HepG2 (cell line): Measurements from ENCODE around the gene RNASE9.

ENCODE experiments used
- POLR2AphosphoS5 ChIP-seq: IDR thresholded peaks from 2 replicates; pipeline ENCODE4 v1.6.1; 2012; ENCODE audit warnings: low read depth, low read length
- TF ChIP-seq, protein P1 (sequence below): sonication (generic); formaldehyde crosslinking; IDR thresholded peaks from 2 replicates; pipeline ENCODE4 v1.5.0; 2020; ENCODE audit warnings: mild to moderate bottlenecking, missing genetic modification reagents, moderate library complexity

DNA sequence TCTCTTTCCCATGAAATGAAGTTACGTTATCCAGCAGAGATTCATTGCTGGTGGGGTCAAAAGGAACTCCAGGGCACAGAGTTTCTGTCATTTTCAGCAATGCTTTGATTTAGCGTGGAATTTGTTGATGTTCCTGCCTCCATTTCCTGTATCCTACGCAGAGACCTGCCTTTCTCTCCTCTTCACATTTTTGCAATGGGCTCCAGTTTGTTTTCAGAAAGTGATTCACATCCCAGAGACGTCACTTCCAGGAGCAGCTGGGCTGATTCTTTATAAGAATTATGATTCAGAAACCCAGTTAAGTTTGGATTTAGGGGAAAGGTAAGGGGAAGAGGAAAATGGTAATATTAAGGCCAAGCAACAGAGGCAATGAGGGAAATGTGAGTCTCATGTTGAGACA lies 43.9 kb downstream of the RNASE9 start:
- no peak for TF ChIP-seq POLR2AphosphoS5
- TF ChIP-seq, protein P1, sequence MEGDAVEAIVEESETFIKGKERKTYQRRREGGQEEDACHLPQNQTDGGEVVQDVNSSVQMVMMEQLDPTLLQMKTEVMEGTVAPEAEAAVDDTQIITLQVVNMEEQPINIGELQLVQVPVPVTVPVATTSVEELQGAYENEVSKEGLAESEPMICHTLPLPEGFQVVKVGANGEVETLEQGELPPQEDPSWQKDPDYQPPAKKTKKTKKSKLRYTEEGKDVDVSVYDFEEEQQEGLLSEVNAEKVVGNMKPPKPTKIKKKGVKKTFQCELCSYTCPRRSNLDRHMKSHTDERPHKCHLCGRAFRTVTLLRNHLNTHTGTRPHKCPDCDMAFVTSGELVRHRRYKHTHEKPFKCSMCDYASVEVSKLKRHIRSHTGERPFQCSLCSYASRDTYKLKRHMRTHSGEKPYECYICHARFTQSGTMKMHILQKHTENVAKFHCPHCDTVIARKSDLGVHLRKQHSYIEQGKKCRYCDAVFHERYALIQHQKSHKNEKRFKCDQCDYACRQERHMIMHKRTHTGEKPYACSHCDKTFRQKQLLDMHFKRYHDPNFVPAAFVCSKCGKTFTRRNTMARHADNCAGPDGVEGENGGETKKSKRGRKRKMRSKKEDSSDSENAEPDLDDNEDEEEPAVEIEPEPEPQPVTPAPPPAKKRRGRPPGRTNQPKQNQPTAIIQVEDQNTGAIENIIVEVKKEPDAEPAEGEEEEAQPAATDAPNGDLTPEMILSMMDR (CRISPR knock-in tag), result no peak
